Gastrocnemius medialis (tissue), 4 donors: Measurements from ENCODE around the gene MIF.

Experiments
- POLR2A ChIP-seq, 2 donors: fragments of 450-650 bp; IDR thresholded peaks; one replicate each; pipeline ENCODE4 v1.6.1; 2017; ENCODE audit warnings: antibody characterized with exemption in 2 of 2, mild to moderate bottlenecking in 2 of 2, moderate library complexity in 2 of 2
- TF ChIP-seq, protein P1 (sequence below), 5 experiments: fragments of 450-650 bp in 3 of 5; fragments of 200-600 bp in 2 of 5; sonication (generic) in 2 of 5; IDR thresholded peaks in 4 of 5; conservative IDR thresholded peaks in 1 of 5; 1 replicate in 4 of 5; 2 replicates in 1 of 5; pipeline ENCODE4 v1.5.1; 2016 to 2019; ENCODE audit warnings: antibody characterized with exemption in 5 of 5, mild to moderate bottlenecking in 3 of 5, moderate library complexity in 3 of 5

DNA sequence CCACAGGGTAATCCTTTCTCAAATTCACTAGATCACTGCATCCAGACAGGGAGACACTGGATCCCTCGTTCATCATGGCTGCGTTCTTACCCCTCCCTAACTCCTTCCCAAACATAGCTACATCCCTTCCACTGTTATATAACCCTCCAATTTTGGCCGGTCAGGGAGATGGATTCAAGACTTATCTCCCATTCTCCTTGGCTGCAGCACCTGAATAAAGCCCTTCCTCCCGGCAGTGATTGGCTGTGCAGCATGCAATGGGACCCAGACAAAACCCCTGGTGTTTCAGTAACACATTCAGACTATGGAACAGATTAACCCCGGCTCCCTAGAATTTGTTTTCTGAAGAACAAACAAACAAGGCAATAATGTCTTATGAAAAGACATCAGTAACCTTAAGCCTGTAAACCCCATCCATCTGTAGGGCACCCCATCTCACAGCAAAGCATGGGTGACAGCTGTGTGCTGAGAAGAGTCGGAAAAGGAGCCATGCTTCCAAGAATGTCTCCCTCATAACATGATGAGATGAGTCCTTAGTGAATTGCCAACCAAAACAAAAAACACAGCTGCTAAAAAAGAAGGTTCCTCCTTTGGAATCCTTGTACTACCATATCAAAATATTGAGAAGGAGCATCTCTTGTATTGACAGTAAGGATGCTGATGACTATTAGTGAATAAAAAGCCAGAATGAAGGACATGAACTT lies 5.0 kb downstream of the MIF start:
- TF ChIP-seq, protein P1, sequence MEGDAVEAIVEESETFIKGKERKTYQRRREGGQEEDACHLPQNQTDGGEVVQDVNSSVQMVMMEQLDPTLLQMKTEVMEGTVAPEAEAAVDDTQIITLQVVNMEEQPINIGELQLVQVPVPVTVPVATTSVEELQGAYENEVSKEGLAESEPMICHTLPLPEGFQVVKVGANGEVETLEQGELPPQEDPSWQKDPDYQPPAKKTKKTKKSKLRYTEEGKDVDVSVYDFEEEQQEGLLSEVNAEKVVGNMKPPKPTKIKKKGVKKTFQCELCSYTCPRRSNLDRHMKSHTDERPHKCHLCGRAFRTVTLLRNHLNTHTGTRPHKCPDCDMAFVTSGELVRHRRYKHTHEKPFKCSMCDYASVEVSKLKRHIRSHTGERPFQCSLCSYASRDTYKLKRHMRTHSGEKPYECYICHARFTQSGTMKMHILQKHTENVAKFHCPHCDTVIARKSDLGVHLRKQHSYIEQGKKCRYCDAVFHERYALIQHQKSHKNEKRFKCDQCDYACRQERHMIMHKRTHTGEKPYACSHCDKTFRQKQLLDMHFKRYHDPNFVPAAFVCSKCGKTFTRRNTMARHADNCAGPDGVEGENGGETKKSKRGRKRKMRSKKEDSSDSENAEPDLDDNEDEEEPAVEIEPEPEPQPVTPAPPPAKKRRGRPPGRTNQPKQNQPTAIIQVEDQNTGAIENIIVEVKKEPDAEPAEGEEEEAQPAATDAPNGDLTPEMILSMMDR (IDR thresholded peaks at IDR 0.05 in 4 of 5, conservative IDR thresholded peaks at IDR 0.05 in 1 of 5): no peak
- no peak for TF ChIP-seq POLR2A (IDR thresholded peaks at IDR 0.05)
